Activated T-cell treated with anti-CD3 and anti-CD28 coated beads for 4 hours (primary cell): ENCODE measurements around the gene MAML3.

Source experiments
- DNase-seq: peaks from one replicate; pipeline ENCODE4 v3.0.0-alpha.2; 2020

MAML3 gene

DNA sequence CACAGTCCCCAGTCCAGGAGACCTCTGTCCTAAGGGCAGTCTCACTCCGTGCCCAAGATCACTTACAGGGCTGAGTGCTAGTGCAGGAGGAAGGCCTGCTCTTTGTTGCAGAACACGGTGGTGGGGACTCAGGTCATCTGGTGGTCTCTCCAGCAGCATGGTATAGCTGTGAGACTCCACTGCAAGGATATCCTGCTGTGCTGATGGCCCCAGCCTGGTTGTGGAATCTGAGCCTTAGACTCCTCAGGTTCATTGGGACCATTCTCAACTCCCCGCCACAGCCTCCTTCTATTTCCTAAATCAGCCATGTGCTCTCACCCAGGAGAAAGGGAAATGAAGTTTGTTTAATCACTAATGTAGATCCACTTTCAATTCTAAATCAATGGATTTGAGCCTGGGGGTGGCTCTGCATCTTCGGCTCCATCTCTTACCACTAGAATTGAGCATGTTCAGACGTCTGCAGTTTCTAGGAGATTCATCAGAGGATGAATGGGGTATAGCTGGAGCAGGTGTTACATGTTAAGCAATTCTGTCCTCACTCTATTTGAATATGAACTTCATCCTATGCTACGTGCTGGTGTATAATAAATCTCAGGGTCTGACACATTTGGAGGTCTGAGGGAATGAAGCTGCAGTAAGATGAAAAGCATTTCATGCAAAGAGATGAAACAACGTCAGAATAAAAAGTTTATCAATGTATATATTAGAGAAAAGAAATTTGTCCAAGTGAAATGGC is 299.1 kb downstream of the MAML3 start:
- DNase-seq: no peak

GRCh38 chr4:139853309-139853708 is 300.7 kb downstream of the MAML3 start:
- no peak for DNase-seq

DNA sequence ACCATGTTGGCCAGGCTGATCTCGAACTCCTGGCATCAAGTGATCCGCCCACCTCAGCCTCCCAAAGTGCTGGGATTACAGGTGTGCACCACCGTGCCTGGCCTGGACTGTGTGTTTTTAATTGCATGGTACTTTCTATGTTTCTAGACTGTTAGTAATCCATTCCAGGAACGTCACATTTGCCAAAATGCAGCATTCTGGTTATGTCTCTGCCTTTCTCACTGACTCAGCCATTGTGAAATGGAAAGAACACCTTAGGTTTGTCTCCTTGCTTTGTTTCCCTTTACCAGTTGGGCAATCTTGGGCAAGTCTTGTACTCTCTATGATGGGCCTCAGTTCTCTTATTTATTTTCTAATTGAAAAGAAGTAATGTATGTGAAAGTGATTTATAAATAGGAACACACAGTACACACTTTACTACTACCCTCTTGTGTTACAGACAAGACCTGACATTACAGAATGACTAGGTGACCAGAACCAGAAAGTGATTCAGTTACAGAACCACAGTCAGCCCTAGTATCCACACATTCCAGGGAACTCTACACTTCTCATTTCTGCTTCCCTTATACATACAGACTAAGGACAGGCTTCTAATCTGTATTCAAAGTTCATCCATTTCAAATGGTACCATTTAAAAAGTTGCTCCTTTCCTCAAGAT is 301.2 kb downstream of the MAML3 start:
- no peak for DNase-seq

DNA sequence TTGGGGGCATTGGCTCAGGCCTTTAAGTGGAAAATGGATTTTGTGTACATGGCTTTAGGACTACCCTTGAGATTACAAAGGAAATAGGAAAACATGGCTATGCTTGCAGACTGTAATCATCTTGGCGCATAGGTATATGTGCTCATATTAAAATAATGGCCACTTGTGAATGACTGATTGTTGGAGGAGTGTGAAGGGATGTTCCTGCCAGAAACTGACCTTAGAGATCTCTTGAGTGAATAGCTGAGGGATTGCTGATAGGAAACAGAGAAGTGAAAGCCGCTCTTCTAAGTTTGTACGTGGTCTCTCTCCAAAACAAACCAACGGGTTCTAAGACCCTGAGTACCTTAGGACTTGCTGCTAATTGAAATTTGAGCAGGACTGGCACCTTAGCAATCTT is 302.3 kb downstream of the MAML3 start:
- DNase-seq: no peak

DNA sequence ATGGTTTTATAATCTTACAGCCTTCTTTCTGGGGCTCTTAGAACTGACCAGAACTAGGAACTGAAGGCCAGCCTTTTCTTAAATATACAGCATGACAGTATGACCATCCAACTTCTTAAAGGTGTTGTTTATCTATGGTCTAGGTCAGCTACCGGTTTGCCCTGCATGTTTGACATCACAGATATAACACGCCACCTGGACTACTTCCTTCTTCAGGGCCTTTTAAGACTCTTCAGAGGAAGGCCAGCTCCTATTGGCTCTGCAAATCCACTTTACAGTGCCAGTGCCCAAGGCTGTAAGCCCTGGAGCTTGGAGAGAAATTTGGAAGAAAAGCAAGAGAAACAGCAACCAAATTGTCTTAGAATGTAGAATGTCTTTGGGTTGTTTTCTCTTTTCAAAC is 302.9 kb downstream of the MAML3 start:
- DNase-seq: no peak

GRCh38 chr4:139849219-139849618 is 304.8 kb downstream of the MAML3 start:
- no peak for DNase-seq

- no peak for DNase-seq
Measured at GRCh38 chr4:139848028-139848427, 306.0 kb downstream of the MAML3 start.

DNA sequence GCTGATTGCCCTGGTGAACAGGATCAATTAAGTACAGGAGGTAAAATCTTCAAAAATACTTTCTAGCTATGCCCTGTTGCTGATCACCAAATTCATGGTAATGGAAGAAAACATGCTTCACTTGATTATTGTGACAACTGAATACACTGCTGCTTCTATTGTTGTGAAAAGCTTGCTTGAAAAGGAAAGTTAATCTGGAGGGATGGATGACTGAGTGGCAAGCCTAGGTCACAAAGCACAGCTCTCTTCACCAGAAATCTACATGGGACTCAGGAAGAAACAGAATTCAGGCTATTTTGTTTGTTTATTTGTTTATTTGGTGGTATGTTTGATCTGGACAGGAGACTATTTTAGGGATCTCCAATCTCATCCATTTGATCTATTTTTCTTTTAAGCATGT is 306.4 kb downstream of the MAML3 start:
- DNase-seq: no peak

GRCh38 chr4:139846766-139847165 is 307.2 kb downstream of the MAML3 start:
- DNase-seq: no peak

DNA sequence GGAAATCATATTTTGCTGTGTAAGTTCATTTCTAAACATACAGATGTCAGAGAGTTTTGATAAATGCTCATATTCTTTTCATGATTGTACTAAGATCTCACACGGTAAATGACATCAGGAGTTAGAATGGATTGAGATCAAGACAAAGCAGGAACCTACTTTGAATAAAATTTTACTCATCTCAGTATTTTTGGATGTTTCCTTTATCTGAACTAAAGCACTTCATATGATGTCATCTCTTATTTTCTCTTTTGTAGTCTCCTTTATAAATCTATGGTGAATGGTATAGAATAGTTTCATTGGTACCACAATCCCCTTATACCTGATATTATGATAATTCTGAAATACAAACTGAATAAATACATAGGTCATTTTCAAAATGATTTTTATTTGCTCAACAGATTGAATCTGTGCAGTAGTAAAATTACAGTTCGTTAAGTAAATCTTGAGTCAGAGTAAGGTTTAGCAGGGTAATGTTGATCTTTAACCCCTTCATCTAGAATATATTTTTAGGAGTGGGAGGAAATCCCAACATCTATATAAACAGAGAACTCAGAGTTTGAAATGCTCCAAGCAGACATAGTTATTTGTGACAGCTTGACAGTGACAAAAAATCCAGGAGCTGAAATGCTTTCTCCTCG is 308.4 kb downstream of the MAML3 start:
- no peak for DNase-seq

DNA sequence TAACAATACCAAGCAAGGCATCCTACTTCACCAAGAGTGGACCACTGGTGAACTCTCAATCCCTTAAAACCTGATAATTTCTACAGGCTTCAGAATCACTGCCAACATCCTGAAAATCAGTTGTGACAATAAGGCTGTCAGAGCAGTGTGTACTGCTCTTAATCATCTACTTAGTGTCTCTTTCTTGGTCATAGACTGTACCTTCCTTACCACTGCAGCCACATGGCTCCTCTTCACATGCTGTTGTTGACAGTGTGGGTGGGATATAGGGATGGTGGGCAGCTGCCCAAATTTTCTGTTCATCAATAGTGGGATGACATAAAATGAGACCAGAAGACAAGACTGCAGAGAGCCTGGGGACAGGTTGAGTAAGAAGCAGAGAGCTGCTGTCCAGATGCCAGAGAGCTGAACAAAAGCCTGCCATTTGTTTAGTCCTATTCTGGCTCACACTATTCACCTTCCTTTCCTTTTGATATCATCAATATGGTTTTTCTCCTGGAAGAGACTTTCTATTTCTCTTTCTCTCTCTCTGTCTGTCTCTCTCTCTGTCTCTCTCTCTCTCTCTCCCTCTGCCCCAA is 309.4 kb downstream of the MAML3 start:
- no peak for DNase-seq

DNA sequence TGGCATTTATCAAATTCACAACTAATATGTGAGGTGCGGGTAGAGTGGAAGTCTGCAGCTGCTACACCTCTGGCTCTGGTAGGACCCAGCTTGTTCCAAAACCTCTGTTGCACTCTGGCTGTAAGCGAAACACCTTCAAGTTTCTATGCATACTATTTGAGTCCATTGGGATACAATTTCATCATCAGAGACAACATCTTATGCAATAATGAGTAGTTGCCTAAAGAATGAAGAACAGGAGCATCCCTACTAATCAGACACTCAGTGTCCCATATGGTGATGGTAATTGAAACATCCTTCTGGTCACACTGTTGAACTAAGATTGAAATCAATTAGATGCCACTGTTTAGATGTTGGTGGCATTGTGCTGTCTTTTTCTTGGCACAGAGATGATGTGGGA is 309.9 kb downstream of the MAML3 start:
- DNase-seq: no peak

GRCh38 chr4:139843641-139844040 is 310.3 kb downstream of the MAML3 start:
- DNase-seq: no peak

DNA sequence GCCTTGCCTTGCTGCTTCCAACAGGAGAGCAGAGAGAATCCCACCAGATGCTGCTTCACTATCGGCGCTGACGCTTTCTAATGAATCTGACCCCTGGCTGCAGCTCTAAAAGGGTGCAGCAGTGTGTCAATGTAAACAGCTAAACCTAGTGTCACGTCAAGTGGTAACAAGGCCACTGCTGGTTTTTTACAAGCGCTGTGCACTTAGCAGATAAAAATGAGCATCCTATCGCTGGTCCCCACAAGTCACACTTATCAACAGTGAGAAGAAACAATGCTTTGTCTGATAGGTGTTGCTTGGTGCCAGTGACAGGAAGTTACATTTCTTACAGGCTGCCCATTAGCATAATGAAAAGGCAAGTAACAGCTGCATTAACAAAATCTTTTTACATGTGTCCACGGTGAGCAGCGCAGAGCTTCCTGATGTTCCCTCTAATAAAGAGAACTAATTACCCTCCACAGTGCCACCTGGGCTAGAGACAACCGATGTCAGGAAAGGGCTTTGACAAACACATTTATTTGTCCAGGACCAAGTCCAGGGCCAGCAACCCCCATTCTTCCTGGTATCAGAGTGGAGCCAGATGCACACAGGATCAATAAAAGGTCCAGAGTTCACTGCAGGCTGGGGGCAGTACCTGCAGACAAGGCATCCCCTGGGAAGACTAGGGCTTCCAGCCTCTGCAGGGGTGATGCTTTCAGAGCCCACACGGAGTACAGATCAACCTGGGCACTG is 312.4 kb downstream of the MAML3 start:
- DNase-seq: no peak

DNA sequence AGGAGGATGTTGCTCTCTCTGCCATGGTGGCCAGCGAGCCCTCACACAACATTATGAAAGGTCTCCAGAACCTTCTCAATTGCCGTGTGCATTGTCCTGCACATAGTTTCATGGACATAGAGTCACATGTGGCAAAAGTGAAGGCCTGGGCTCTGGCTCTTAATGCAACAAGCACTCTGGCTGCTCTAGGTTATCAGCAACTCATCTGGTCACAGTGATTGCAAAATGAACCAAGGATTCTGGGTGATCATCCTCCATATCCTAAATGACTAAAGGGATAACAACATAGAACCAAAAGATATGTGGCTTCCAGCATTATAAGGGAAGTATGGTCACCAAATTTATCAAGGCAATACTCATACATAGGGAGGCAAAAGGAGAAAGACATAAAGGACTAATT is 313.2 kb downstream of the MAML3 start:
- DNase-seq: no peak

DNA sequence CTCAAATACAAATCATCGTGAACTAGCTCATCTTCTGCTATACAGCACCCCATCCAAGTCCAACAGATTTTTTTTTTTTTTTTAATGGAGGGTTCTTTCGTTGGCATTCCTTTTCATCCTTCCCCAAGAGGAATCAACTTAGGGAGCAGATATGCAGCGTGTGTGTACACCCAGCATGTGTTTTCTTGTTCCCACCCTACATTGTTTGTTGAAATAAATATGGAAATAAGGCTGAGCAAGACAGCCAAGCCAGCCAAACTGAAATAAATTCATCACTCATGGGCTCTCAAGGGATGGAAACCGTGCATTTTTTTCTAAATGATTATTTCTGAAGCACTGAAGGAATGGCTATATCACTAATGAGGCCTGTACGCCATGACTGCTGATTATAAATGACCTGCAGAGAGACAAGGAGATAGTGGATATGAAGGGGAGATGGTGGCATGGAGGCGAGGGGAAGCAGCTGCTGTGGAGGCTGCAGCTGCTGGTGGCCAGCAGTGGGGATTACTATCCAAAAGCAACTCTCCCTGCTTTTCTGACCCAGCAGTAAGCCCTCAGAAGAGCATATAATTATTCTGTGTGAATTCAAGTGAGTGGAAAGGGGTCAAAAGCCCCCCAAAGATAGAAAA is 314.5 kb downstream of the MAML3 start:
- no peak for DNase-seq

DNA sequence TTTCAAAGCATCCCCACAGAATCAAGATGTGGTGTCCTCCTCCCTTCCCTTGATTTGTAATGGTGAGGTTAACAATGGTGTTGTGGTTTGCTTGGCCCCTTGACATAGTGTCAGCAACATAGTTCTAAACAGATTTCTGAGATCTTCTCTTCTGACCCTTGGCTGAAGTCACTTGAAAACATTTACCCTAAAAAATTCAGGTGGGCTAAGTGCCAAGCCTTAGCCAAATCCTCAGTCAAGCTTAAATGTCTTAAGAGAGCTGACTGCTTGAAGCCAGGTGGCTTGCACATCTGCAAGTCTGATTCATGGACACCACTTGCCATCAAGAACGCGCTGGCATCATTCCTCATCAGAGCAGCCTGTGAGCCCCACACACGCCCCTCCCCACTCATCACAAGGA is 315.2 kb downstream of the MAML3 start:
- DNase-seq: no peak

DNA sequence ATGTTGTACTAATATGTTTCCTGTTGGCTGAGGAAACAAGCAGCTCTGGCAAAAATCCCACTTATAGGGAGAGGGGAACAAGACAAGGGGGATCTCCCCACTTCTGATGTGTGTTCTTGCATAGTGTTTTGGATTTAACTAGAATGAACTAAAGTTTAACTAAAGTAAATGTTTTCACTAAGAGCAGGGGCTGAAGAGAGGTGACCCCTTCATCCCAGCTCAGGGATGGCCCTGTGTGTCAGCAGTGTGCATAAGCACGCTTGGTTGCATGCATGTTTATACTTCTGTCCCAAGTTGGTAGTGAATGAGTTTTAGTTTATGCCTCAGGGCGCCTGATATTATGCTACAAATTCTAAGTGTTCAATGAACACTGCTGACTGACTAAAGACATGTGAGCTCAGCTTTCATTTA is 319.0 kb downstream of the MAML3 start:
- no peak for DNase-seq

GRCh38 chr4:139834226-139834662 is 319.7 kb downstream of the MAML3 start:
- no peak for DNase-seq

DNA sequence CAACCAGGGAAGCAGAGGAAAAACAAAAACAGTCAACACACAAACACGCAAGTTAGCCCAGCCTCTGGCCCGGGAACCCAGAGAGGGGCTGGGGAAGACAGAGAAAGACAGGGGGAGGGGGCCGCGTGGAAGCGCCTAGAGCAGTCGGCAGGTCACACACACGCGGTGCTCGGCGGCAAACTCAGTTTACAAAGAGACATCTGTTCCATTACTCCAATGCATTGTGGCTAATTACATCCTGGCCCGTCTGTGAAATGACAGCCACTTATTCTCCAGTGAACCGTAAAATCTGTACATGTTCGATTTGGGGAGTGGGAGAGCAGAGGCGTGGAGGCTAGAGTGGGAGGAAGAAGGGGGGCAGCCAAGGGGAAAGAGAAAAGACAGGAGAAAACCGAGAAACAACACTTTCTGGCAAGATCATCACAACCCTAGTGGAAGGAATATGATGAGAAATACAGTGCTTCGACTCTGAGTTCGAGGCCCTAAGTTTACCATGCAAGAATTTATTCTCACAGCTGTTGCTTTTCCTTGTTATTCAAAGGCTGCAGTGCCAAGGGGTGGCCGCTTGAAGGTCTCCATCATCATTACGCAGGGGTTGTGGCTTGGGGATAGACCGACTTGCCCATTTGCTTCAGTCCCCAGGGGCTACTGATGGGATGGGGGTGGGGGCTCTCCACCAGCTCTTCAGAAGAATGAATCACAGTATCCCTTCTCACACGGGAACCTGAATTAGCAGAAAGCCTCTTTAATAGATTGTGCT is 320.7 kb downstream of the MAML3 start:
- DNase-seq: no peak

DNA sequence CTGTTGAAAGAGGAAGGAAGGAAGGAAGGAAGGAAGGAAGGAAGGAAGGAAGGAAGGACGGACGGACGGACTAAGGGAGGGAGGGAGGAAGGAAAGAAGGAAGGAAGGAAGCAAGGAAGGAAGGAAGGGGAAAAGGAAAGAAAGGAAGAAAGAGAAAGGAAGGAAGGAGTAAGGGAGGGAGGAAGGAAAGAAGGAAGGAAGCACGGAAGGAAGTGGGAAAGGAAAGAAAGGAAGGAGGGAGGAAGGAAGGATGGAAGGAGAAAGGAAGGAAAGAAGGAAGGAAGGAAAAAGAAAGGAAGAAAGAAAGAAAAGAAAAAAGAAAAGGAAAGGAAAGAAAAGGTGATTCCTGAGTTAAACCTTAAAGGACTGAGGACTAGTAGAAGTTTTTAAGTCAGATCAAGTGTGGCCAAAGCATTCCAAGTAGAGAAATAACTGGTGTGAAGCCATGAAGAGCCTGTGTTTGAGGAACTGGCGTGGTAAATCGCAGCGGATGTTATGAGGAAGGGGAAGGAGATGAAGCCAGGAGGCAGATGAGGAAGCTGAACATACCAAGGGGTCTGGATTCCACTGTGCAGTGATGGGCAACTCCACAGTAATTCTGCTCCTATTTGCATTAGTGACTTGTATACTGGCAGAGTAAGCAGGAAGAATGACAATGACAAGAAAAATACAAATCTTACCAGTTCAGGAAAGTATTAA is 324.9 kb downstream of the MAML3 start:
- DNase-seq: no peak
